Measurements from ENCODE around the gene TBPL1.

DNA sequence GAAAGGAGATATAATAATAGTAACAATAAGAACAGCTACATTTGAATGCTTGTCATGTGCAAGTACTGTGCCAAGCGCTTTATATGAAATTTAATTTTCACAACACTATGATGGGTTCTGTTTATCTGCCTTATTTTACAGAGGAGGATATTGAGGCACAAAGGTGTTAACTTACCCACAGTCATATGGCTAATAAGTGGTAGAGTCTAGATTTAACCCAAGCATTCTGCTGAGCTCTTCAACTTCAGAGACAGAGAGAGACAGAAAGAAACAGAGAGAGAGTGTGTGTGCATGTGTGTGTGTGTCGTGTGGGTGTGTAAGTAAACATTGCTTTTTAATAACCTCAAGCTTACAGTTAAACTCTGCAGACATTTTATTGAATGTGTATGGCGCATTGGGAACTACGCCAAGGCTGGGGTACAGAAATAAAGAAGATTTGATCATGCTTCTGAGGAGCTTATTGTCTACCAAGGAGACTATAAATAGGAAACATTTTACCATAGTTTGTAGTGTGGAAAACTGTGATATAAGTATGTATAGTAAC is 12.9 kb downstream of the TBPL1 start:
- no peak for TF ChIP-seq EP300 (IDR thresholded peaks at IDR 0.05; ENCODE audit: low read depth)
- TF ChIP-seq, protein P1, sequence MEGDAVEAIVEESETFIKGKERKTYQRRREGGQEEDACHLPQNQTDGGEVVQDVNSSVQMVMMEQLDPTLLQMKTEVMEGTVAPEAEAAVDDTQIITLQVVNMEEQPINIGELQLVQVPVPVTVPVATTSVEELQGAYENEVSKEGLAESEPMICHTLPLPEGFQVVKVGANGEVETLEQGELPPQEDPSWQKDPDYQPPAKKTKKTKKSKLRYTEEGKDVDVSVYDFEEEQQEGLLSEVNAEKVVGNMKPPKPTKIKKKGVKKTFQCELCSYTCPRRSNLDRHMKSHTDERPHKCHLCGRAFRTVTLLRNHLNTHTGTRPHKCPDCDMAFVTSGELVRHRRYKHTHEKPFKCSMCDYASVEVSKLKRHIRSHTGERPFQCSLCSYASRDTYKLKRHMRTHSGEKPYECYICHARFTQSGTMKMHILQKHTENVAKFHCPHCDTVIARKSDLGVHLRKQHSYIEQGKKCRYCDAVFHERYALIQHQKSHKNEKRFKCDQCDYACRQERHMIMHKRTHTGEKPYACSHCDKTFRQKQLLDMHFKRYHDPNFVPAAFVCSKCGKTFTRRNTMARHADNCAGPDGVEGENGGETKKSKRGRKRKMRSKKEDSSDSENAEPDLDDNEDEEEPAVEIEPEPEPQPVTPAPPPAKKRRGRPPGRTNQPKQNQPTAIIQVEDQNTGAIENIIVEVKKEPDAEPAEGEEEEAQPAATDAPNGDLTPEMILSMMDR (IDR thresholded peaks at IDR 0.05) = no peak
- TF ChIP-seq POLR2A (IDR thresholded peaks at IDR 0.05) = no peak
- TF ChIP-seq POLR2AphosphoS5 (IDR thresholded peaks at IDR 0.05) = peak in 1 of 3 donors; percentile 31

Measured in transverse colon (tissue), 4 donors.